Stimulated activated CD4-positive, alpha-beta T cell treated with anti-CD3 and anti-CD28 coated beads, Interleukin-12 subunit alpha, Interleukin-12 subunit beta, amount 100 ng/mL, for 48 hours (primary cell): Measurements from ENCODE around the gene LAIR1.
A peak's percentile ranks its signal among the peaks of the same experiment; 100 is the strongest.
"Not testable (repeated sequence)": the region's sequence is repeated elsewhere in the genome, so short reads cannot be mapped to it uniquely, and the experiment has no call there.

Experiments
- DNase-seq, 3 donors: peaks; one replicate each; pipeline ENCODE4 v3.0.0-alpha.2; 2020; ENCODE audit warnings: low read depth in 2 of 3, low spot score in 1 of 3

The LAIR1 gene

GRCh38 chr19:54343868-54344267 is 20.9 kb downstream of the LAIR1 start:
- no peak for DNase-seq

GRCh38 chr19:54341295-54341694 is 23.4 kb downstream of the LAIR1 start:
- no peak for DNase-seq

DNA sequence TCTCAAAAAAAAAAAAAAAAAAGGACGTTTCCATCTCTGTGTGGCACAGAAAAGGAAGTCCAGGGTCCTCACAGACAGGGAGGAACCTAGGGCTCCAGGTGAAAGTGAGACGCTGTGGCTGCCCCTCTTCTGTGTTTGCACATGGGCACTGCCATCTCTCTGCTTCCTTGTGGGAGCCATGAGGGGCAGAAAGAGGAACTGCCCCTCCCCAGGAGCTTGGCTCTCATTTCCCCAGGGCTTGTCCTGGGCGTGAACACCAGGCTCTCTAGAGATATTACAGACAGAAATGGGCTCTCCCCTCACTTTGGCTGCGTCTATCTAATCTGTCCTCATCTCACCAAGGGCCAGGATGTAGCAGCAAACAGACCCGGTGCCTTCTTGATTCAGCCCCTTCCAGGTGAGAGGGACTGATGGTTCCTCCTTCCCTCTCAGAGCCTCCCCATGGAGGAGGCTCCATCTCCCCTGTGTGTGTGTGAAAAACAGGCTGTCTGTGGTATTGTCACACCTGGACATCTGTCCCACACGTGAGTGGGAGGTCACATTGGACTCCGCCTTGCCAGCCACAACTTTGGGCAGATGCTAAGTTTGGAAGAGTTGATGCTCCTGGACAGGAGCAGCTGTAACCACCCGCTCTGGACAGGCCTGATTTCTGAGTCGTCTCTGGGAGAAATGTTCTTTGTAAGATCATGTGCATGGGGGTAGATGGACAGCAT is 24.9 kb downstream of the LAIR1 start:
- no peak for DNase-seq

DNA sequence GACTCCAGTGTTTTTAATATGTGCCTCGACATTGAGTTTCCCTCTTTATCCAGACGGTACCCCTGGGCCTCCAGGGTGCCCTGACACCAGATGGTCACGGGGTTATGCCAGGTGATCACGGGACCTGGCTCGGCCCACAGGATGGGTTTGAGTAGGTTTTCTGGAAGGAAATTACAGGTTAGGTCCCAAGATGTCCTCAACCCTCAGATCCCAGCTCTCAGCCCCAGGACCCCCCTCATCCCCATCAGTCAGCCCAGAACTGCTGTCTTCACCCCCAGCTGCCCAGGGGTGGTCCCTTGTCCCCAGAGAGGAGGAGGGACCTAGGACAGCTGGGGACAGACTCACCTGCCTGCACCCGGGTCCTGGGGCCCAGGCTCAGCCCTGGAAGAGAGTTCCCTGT is 26.2 kb downstream of the LAIR1 start:
- DNase-seq, result no peak

DNA sequence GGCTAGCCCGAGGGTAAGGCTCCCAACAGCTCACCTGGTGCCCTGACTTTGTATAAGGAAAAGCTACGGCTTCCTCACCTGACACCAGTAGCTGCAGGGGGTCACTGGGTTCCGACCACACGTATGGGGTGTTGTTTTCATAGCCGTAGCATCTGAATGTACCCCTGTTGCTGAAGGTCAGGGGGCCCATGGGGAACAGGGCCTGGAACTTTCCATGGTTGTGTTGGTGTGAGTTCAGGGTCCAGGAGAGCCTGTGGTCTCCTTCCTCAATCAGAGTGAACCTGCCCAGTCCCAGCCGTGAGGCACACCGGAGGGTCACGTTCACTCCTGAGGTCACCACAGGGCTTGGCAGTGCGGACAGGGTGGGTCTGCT is 26.9 kb downstream of the LAIR1 start:
- no peak for DNase-seq

DNA sequence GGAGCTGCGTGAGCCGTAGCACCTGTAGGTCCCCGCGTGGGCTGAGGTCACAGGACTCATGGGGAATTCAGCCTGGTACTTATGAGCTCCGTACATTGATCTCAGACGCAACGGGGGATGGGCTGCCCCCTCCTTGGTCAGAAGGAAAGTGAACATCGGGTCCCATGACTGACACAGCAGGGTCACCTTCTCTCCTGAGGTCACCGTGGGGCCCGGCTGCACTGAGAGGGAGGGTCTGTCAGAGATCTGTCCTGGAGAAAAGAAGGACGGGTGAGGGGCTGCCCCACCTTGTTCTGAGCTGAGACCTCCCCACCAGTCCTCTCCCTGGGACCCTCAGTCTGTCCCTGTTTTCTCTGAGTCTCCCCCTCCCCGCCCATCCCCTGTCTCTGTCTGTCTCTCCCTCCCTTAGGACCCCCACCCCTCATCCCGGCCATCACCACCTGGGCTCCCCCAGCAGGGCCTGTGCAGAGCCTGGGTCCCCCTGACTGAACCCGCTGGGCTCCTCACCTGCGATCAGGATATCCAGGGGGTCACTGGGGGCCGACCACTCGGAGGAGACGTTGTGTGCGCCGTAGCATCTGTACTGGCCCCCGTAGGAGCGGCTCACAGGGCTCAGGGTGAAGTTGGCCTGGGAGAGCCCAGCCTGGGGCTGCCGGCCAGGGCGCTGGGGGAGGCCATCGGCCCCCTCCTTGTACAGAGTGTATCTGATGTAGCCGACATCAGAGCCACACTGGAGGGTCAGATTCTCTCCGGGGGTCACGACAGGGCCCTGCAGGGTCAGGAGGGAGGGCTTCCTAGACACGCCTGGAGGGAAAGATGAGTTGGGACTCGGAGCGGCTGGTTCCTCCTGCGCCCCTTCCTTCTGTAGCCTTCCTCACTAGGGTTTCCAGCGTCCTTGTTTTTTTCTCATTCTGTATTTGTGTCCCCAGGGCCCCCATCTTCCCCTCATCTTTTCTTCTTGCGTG is 27.6 kb downstream of the LAIR1 start:
- DNase-seq, result no peak

DNA sequence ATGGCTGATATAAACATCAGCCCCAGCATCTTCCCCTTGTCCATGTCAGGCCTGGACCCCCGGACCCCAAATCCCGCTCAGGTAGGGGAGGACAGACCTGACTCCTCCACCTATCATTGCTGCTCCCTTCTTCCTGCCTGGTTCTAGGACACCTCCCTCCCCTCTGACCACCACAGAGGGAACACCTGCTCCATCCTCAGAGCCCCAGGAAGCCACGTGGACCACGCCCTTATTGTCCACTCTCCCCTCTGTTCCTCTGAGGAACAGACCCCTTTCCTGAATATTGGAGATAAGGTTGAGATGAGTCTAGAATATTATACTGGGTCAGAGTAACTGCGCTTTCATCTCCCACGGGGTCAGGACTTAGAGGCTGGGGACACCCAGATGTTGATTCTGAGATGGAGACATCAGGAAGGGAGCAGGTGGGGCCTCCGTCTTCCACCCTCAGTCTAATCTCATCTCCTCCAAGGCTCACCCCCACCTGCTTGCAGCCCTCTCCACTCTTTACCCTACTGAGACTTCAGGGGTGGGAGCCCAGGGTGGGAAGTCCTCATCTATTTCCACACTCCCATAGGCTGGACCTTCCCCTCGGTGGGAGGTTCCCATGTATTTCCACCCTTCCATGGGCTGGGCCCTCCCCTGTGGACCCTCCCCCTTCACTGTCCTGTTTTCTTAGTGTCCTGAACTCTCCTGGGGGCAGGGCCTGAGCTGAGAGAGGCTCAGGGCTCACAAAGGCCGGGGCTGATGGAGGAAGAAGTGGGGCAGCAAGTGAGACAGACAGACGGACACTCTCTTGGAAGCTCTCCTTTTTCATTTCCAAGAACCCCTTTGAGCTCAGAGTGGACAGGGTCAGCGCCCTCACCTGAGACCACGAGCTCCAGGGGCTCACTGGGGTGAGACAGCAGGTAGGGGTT is 28.5 kb downstream of the LAIR1 start:
- no peak for DNase-seq

GRCh38 chr19:54335164-54335563 is 29.6 kb downstream of the LAIR1 start:
- no peak for DNase-seq

- no peak for DNase-seq
These were observed 31.0 kb downstream of the LAIR1 start for GRCh38 chr19:54333586-54334298.

GRCh38 chr19:54332149-54332548 is 32.6 kb downstream of the LAIR1 start:
- DNase-seq, result no peak

DNA sequence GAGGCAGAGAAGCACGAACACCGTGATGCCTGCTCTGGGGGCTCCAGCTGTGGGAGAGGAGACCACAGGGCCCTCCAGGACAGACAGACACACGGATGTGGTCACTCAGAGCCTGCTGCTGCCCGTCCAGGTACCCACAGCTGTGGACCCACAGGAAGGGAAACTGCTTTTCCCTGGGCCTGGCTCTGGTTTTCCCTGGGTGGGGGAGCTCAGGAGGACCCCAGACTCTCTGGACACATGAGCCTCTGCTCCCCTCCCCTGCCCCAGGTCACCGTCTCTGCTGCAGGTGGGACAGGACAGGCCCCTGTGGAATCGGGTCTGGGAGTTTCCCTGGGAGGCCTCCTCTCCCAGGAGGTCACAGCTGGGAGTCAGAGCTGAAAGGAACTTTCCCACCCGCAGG is 33.1 kb downstream of the LAIR1 start:
- no peak for DNase-seq

DNA sequence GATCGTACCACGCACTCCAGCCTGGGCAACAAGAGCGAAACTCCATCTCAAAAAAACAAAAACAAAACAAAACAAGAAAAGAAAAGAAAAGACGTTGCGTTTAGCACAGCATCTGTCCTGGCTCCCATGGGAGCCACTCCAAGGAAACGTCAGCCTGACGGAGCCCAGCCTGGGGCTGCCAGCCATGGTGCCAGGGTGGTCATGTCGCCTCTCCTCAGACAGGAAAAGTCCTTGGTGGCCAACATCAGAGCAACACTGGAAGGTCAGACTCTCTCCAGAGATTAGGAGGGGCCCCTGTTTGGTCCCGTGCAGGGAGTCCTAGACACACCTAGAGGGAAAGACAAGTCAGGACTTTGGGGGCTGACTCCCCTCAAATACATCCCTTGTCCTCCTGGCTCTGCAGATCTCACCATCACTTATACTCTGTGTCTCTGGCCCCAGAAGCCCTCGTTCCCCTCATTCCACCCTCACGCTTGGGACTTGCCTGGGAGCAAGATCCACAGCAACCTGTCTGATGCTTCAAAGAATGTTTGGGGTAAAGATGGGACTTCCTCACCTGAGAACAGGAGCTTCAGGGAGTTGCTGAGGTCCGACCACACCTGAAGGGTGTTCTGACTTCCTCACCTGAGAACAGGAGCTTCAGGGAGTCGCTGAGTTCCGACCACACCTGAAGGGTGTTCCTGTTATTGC is 35.1 kb downstream of the LAIR1 start:
- DNase-seq, result no peak

GRCh38 chr19:54328781-54329180 is 36.0 kb downstream of the LAIR1 start:
- DNase-seq, result not testable (repeated sequence)

- DNase-seq, result no peak
These were observed 39.1 kb downstream of the LAIR1 start for GRCh38 chr19:54325631-54326030.

DNA sequence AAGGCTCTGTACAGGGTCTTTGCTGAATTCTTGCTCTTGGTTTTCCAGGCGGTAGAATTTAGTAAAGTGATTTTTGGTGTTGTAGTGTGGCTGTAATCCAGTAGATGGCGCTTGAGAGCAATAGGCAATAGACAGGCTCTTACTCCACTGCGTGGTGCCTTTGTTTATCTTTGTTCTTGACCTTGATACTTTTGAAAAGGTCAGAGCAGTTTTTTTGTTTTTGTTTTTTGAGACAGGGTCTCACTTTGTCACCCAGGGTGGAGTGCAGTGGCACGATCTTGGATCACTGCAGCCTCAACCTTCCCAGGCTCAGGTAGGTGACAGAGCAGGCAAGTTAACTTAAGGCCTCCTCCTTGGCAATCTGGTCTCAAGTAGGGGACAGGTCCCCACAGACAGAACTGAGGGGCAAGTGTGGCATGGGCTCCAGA is 39.5 kb downstream of the LAIR1 start:
- peak in 2 of 3 donors; percentile 22 to 65 for DNase-seq

DNA sequence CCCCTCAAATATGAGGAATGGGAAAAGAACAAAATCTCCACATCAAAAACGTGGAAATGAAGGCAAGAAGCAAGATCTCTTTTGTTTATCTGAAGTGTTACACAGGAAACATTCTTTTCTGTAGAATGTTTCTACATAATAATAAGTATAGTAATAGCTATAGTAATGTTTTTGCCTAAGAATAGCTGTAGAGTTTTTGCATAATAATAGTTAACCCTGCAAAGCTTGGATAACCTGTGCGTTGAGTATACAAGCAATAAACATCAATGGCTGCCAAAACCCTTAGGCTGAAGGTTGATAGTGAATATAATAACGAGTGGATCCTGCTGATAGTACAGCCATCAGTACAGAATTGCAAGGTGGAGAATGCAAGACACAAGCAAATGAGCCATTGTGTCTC is 40.7 kb downstream of the LAIR1 start:
- no peak for DNase-seq

DNA sequence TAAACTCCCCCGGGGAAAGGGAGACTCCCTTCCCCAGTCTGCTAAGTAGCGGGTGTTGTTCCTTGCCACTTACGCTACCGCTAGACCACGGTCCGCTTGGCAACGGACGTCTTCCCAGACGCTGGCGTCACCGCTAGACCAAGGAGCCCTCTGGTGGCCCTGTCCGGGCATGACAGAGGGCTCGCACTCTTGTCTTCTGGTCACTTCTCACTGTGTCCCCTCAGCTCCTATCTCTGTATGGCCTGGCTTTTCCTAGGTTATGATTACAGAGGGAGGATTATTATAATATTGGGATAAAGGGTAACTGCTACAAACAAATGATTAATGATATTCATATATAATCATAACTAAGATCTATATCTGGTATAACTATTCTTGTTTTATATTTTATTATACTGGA is 41.8 kb downstream of the LAIR1 start:
- not testable (repeated sequence) for DNase-seq

- not testable (repeated sequence) for DNase-seq
These were observed 42.4 kb downstream of the LAIR1 start for GRCh38 chr19:54322295-54322694.

DNA sequence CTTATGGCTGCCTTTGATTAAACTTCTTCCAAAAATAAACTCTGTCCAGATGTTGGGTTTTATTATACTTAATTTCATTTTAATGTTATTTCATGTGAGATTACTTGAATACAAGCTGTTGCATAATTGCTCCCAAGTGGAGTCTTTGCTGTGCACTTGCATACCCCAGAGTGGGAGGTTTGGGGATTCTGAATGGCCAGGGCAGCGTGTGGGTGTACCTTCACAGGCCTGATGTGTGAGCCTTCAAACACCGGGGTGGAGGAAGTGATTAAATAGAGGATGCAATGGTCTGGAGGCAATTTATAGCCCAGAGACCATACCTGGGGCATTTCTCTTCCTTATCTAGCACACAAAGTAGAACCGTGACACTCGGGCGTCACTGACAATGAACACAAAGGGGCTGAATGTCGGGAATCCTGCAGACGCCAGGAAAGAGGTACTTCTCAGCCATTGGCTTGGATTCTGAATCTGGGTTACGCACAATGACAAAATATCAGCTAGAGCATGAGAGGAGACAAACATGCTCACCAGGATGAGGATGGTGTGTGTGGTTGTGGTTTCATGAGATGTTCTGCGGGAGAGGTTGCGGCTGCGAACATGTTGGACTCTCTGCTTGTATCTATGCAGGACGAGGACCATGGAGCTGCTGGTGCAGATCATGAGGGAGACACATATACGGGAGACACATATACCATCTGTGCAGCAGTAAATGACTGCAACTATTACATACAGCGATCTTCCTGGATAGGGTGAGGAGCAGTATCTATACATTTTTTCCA is 44.6 kb downstream of the LAIR1 start:
- DNase-seq, result no peak
